H9 (cell line): ENCODE measurements around the gene ZNF892. TPM values are rescaled to one million over a fixed set of nuclear protein-coding genes. Genes with fewer than 3 reads are reported as not detected.

Experiments
- DNase-seq: peaks from one replicate; pipeline ENCODE4 v3.0.0-alpha.2; 2017
- H2AFZ ChIP-seq: one replicate; pipeline ENCODE4 v1.6.1; 2013; ENCODE audit warnings: mild to moderate bottlenecking, low read length, control low read depth, moderate library complexity
- H2AK5ac ChIP-seq: 2 replicates; pipeline ENCODE4 v1.6.1; 2013; ENCODE audit warnings: low read length, control low read depth, mixed read lengths; ENCODE audit not compliant: insufficient read length
- H2BK120ac ChIP-seq: one replicate; pipeline ENCODE4 v1.6.1; 2013; ENCODE audit warnings: low read depth, mild to moderate bottlenecking, low read length, control low read depth, inconsistent platforms; ENCODE audit not compliant: poor library complexity, severe bottlenecking
- H2BK12ac ChIP-seq: 2 replicates; pipeline ENCODE4 v1.6.1; 2013; ENCODE audit warnings: low read length, control low read depth, mixed read lengths, low read depth; ENCODE audit not compliant: insufficient read length
- H2BK15ac ChIP-seq: 2 replicates; pipeline ENCODE4 v1.6.1; 2013; ENCODE audit warnings: low read depth, low read length, control low read depth
- H2BK20ac ChIP-seq: one replicate; pipeline ENCODE4 v1.6.1; 2013; ENCODE audit warnings: low read depth, mild to moderate bottlenecking, low read length, control low read depth, inconsistent platforms; ENCODE audit not compliant: poor library complexity, severe bottlenecking
- H2BK5ac ChIP-seq: 2 replicates; pipeline ENCODE4 v1.6.1; 2013; ENCODE audit warnings: low read length, control low read depth, mixed read lengths; ENCODE audit not compliant: insufficient read length
- H3K14ac ChIP-seq: 2 replicates; pipeline ENCODE4 v1.6.1; 2013; ENCODE audit warnings: low read length, control low read depth; ENCODE audit not compliant: insufficient read depth
- H3K18ac ChIP-seq: 2 replicates; pipeline ENCODE4 v1.6.1; 2013; ENCODE audit warnings: low read depth, mild to moderate bottlenecking, mixed read lengths, low read length, control low read depth; ENCODE audit not compliant: insufficient read length
- H3K23ac ChIP-seq: 2 replicates; pipeline ENCODE4 v1.6.1; 2013; ENCODE audit warnings: low read length, control low read depth, mixed read lengths, low read depth; ENCODE audit not compliant: insufficient read length
- H3K23me2 ChIP-seq: 2 replicates; pipeline ENCODE4 v1.6.1; 2013; ENCODE audit warnings: low read depth, mild to moderate bottlenecking, mixed read lengths, low read length, control low read depth; ENCODE audit not compliant: insufficient read length, poor library complexity, severe bottlenecking
- H3K27ac ChIP-seq: 2 replicates; pipeline ENCODE4 v1.5.1; 2013; ENCODE audit warnings: low read length, control low read depth, mixed read lengths, low read depth; ENCODE audit not compliant: insufficient read length
- H3K27me3 ChIP-seq: 2 replicates; pipeline ENCODE4 v1.6.1; 2013; ENCODE audit warnings: low read length, control low read depth, inconsistent platforms; ENCODE audit not compliant: insufficient read depth
- H3K4ac ChIP-seq: 2 replicates; pipeline ENCODE4 v1.6.1; 2013; ENCODE audit warnings: low read depth, mild to moderate bottlenecking, control low read depth, inconsistent platforms, low read length, moderate library complexity
- H3K4me1 ChIP-seq: 2 replicates; pipeline ENCODE4 v1.6.1; 2013; ENCODE audit warnings: low read length, control low read depth, inconsistent platforms; ENCODE audit not compliant: insufficient read depth
- H3K4me2 ChIP-seq: 2 replicates; pipeline ENCODE4 v1.6.1; 2013; ENCODE audit warnings: low read length, control low read depth, mixed read lengths; ENCODE audit not compliant: insufficient read length, insufficient read depth
- H3K56ac ChIP-seq: 2 replicates; pipeline ENCODE4 v1.6.1; 2013; ENCODE audit warnings: low read depth, mild to moderate bottlenecking, mixed read lengths, low read length, control low read depth; ENCODE audit not compliant: insufficient read length
- H3K79me1 ChIP-seq: 2 replicates; pipeline ENCODE4 v1.6.1; 2013; ENCODE audit warnings: low read depth, mild to moderate bottlenecking, moderate library complexity, low read length, control low read depth, inconsistent platforms; ENCODE audit not compliant: insufficient read depth, poor library complexity, severe bottlenecking
- H3K79me2 ChIP-seq: 2 replicates; pipeline ENCODE4 v1.6.1; 2013; ENCODE audit warnings: low read length, control low read depth, inconsistent platforms; ENCODE audit not compliant: insufficient read depth
- H3K9ac ChIP-seq: 2 replicates; pipeline ENCODE4 v1.6.1; 2013; ENCODE audit warnings: low read length, control low read depth, mixed read lengths; ENCODE audit not compliant: insufficient read length; ENCODE audit errors: extremely low read depth
- H3K9me3 ChIP-seq: one replicate; pipeline ENCODE4 v1.6.1; 2013; ENCODE audit warnings: low read depth, low read length, inconsistent platforms; ENCODE audit not compliant: control insufficient read depth
- H3T11ph ChIP-seq: one replicate; pipeline ENCODE4 v1.6.1; 2013; ENCODE audit warnings: mild to moderate bottlenecking, low read length, control low read depth, inconsistent platforms
- H4K20me1 ChIP-seq: one replicate; pipeline ENCODE4 v1.6.1; 2013; ENCODE audit not compliant: control insufficient read depth, insufficient read length, insufficient read depth
- H4K5ac ChIP-seq: 2 replicates; pipeline ENCODE4 v1.6.1; 2013; ENCODE audit warnings: low read depth, mild to moderate bottlenecking, mixed read lengths, low read length, control low read depth; ENCODE audit not compliant: insufficient read length
- H4K8ac ChIP-seq: replicated peaks from 2 replicates; pipeline ENCODE4 v1.6.1; 2013; ENCODE audit warnings: low read length, control low read depth, mixed read lengths, low read depth; ENCODE audit not compliant: insufficient read length
- H4K91ac ChIP-seq: 2 replicates; pipeline ENCODE4 v1.6.1; 2013; ENCODE audit warnings: low read depth, mild to moderate bottlenecking, moderate library complexity, mixed read lengths, low read length, control low read depth; ENCODE audit not compliant: insufficient read length
- H3K27ac Mint-ChIP-seq, 3 experiments: 2 replicates in 2 of 3; 3 replicates in 1 of 3; pipeline ENCODE4 v1.8.0; 2020 to 2021; ENCODE audit warnings: mixed read lengths in 3 of 3, mild to moderate bottlenecking in 1 of 3, moderate library complexity in 1 of 3
- H3K27me3 Mint-ChIP-seq: 2 replicates; pipeline ENCODE4 v1.8.0; 2021; ENCODE audit warnings: low read depth, mild to moderate bottlenecking, moderate library complexity, mixed read lengths
- H3K36me3 Mint-ChIP-seq, 3 experiments: 2 replicates in 2 of 3; 3 replicates in 1 of 3; pipeline ENCODE4 v1.8.0; 2020 to 2021; ENCODE audit warnings: low read depth in 3 of 3, mixed read lengths in 3 of 3; ENCODE audit not compliant: insufficient read depth in 1 of 3
- H3K4me1 Mint-ChIP-seq, 2 experiments: 2 replicates each; pipeline ENCODE4 v1.8.0; 2020; ENCODE audit warnings: mixed read lengths in 2 of 2
- H3K4me3 Mint-ChIP-seq, 2 experiments: 2 replicates in 1 of 2; 3 replicates in 1 of 2; pipeline ENCODE4 v1.8.0; 2020 to 2021; ENCODE audit warnings: mild to moderate bottlenecking in 2 of 2, mixed read lengths in 2 of 2, moderate library complexity in 1 of 2
- H3K9me3 Mint-ChIP-seq, 2 experiments: 2 replicates in 1 of 2; 3 replicates in 1 of 2; pipeline ENCODE4 v1.8.0; 2020; ENCODE audit warnings: mild to moderate bottlenecking in 2 of 2, mixed read lengths in 2 of 2, moderate library complexity in 1 of 2
- total RNA-seq: library from RNA; stranded (reverse); gene quantifications from 2 replicates; pipeline ENCODE4 v1.2.1, GENCODE V29; 2021
- TF ChIP-seq, protein P1 (sequence below): fragments of 200-600 bp; sonication (generic); conservative IDR thresholded peaks from 3 replicates; pipeline ENCODE4 v1.8.0; 2021; ENCODE audit warnings: antibody characterized with exemption, mild to moderate bottlenecking

ZNF892 gene
- total RNA-seq, 1 experiment from 2014 or later = 13.2 TPM

DNA sequence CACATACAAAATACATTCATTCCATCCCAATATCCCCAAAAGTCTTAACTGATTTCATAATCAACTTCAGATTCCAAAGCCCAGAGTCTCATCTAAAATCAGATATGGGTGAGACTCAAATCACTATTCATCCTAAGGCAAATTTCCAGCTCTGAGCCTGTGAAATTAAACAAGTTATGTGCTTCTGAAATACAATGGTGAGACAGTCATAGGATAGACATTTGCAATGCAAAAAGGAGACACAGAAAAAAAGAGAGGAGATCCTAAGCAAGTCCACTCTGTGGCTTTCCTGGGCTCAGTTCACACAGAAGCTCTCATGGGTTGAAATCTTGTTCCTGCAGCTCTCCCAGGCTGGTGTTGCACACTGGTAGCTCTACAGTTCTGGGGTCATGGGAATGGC lies 18.3 kb downstream of the ZNF892 start:
- Mint-ChIP-seq H3K27ac (no peak overlapping the region), H3K27me3 (no peaks in the 10 kb centered on the region; the same call in 1 of the 2 replicates), H3K4me3 (no peak overlapping the region), H3K36me3 (peaks cover 28 to 36% (median 33%) of the 10 kb centered on the region in 3 experiments), H3K4me1 (no peaks in the 10 kb centered on the region), H3K9me3 (peaks cover 31 to 53% of the 10 kb centered on the region in 2 experiments)
- H3K4me1 ChIP-seq = no peaks in the 10 kb centered on the region
- H4K5ac ChIP-seq = no peak overlapping the region
- H2BK15ac ChIP-seq = no peak overlapping the region
- H2BK20ac ChIP-seq = no peak overlapping the region
- no peaks in the 10 kb centered on the region for H3K27me3 ChIP-seq
- no peak overlapping the region for H2BK12ac ChIP-seq
- H3K79me2 ChIP-seq = no peaks in the 10 kb centered on the region
- H3K27ac ChIP-seq = no peak overlapping the region
- no peak overlapping the region for H4K91ac ChIP-seq
- H3K4me2 ChIP-seq = no peak overlapping the region
- no peak overlapping the region for H2AFZ ChIP-seq
- no peak overlapping the region for H4K8ac ChIP-seq
- no peak overlapping the region for H2BK5ac ChIP-seq
- no peak overlapping the region for H3K18ac ChIP-seq
- H3T11ph ChIP-seq = no peak overlapping the region
- H3K23me2 ChIP-seq = no peaks in the 10 kb centered on the region
- no peak for DNase-seq
- no peak overlapping the region for H3K14ac ChIP-seq
- no peaks in the 10 kb centered on the region for H4K20me1 ChIP-seq
- H3K9me3 ChIP-seq = peaks cover under 1% of the 10 kb centered on the region
- H3K4ac ChIP-seq = no peak overlapping the region
- no peak overlapping the region for H3K23ac ChIP-seq
- no peak overlapping the region for H2AK5ac ChIP-seq
- no peak overlapping the region for H3K9ac ChIP-seq
- no peaks in the 10 kb centered on the region for H3K79me1 ChIP-seq
- no peak overlapping the region for H2BK120ac ChIP-seq
- no peak overlapping the region for H3K56ac ChIP-seq
- TF ChIP-seq, protein P1, sequence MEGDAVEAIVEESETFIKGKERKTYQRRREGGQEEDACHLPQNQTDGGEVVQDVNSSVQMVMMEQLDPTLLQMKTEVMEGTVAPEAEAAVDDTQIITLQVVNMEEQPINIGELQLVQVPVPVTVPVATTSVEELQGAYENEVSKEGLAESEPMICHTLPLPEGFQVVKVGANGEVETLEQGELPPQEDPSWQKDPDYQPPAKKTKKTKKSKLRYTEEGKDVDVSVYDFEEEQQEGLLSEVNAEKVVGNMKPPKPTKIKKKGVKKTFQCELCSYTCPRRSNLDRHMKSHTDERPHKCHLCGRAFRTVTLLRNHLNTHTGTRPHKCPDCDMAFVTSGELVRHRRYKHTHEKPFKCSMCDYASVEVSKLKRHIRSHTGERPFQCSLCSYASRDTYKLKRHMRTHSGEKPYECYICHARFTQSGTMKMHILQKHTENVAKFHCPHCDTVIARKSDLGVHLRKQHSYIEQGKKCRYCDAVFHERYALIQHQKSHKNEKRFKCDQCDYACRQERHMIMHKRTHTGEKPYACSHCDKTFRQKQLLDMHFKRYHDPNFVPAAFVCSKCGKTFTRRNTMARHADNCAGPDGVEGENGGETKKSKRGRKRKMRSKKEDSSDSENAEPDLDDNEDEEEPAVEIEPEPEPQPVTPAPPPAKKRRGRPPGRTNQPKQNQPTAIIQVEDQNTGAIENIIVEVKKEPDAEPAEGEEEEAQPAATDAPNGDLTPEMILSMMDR = no peak
